A549 (cell line): ENCODE measurements around the gene CPSF7.

Experiments
- BHLHE40 ChIP-seq: IDR thresholded peaks from 2 replicates; pipeline ENCODE4 v1.6.1; 2012; ENCODE audit warnings: low read depth, low read length, inconsistent platforms
- CBX2 ChIP-seq: fragments of 200-600 bp; sonication (generic); IDR thresholded peaks from 2 replicates; pipeline ENCODE4 v1.6.1; 2016; ENCODE audit warnings: low read depth, mild to moderate bottlenecking, borderline replicate concordance
- EHMT2 ChIP-seq: fragments of 200-600 bp; sonication (generic); IDR thresholded peaks from 2 replicates; pipeline ENCODE4 v1.6.1; 2016; ENCODE audit warnings: antibody characterized with exemption, low read depth, mild to moderate bottlenecking, moderate library complexity
- EP300 ChIP-seq, 2 experiments: fragments of >200 bp; sonication (Bioruptor Twin); formaldehyde crosslinking; IDR thresholded peaks; 2 replicates in 1 of 2; 3 replicates in 1 of 2; pipeline ENCODE4 v1.6.1; 2016 to 2017
- HDAC2 ChIP-seq: fragments of 200-600 bp; sonication (generic); IDR thresholded peaks from 2 replicates; pipeline ENCODE4 v1.6.1; 2016
- HOXB5 ChIP-seq: fragments of 250-450 bp; sonication (Bioruptor Pico); IDR thresholded peaks from 2 replicates; pipeline ENCODE4 v1.5.0; 2020; ENCODE audit warnings: mild to moderate bottlenecking, moderate library complexity
- JUN ChIP-seq, 2 experiments: fragments of >200 bp; sonication (Bioruptor Twin); formaldehyde crosslinking; IDR thresholded peaks; 2 replicates in 1 of 2; 3 replicates in 1 of 2; pipeline ENCODE4 v1.6.1; 2016 to 2017
- POLR2A ChIP-seq: IDR thresholded peaks from 2 replicates; pipeline ENCODE4 v1.6.1; 2012; ENCODE audit warnings: mild to moderate bottlenecking, low read length
- TP53 ChIP-seq: fragments of 250-450 bp; sonication (Bioruptor Pico); IDR thresholded peaks from 2 replicates; pipeline ENCODE4 v1.5.0; 2021; ENCODE audit warnings: mild to moderate bottlenecking, moderate library complexity
- USF2 ChIP-seq: fragments of 450-650 bp; IDR thresholded peaks from 2 replicates; pipeline ENCODE4 v1.6.1; 2014; ENCODE audit warnings: antibody characterized with exemption
- TF ChIP-seq, protein P1 (sequence below): fragments of >200 bp; sonication (Bioruptor Twin); formaldehyde crosslinking; IDR thresholded peaks from 3 replicates; pipeline ENCODE4 v1.5.1; 2016

- TF ChIP-seq, protein P1, sequence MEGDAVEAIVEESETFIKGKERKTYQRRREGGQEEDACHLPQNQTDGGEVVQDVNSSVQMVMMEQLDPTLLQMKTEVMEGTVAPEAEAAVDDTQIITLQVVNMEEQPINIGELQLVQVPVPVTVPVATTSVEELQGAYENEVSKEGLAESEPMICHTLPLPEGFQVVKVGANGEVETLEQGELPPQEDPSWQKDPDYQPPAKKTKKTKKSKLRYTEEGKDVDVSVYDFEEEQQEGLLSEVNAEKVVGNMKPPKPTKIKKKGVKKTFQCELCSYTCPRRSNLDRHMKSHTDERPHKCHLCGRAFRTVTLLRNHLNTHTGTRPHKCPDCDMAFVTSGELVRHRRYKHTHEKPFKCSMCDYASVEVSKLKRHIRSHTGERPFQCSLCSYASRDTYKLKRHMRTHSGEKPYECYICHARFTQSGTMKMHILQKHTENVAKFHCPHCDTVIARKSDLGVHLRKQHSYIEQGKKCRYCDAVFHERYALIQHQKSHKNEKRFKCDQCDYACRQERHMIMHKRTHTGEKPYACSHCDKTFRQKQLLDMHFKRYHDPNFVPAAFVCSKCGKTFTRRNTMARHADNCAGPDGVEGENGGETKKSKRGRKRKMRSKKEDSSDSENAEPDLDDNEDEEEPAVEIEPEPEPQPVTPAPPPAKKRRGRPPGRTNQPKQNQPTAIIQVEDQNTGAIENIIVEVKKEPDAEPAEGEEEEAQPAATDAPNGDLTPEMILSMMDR = no peak
- TF ChIP-seq USF2 (no peak), HOXB5 (no peak), EP300 (IDR thresholded peaks at IDR 0.05) (no peak), TP53 (CRISPR knock-in tag) (no peak), POLR2A (no peak), EHMT2 (no peak), BHLHE40 (no peak), JUN (IDR thresholded peaks at IDR 0.05) (no peak), HDAC2 (no peak), CBX2 (no peak)
Observed at GRCh38 chr11:61404641-61405040, 25.1 kb downstream of the CPSF7 start.
